GM21528 (cell line): ENCODE measurements around the gene PCNA.
A peak's percentile ranks its signal among the peaks of the same experiment; 100 is the strongest.

Source experiments
- ATAC-seq: cut with Tn5 transposase; IDR thresholded peaks from one replicate; pipeline ENCODE4 v1.9.1; 2021; ENCODE audit warnings: mild to moderate bottlenecking, moderate library complexity; ENCODE audit not compliant: unreplicated experiment, low FRiP score

Gene PCNA

DNA sequence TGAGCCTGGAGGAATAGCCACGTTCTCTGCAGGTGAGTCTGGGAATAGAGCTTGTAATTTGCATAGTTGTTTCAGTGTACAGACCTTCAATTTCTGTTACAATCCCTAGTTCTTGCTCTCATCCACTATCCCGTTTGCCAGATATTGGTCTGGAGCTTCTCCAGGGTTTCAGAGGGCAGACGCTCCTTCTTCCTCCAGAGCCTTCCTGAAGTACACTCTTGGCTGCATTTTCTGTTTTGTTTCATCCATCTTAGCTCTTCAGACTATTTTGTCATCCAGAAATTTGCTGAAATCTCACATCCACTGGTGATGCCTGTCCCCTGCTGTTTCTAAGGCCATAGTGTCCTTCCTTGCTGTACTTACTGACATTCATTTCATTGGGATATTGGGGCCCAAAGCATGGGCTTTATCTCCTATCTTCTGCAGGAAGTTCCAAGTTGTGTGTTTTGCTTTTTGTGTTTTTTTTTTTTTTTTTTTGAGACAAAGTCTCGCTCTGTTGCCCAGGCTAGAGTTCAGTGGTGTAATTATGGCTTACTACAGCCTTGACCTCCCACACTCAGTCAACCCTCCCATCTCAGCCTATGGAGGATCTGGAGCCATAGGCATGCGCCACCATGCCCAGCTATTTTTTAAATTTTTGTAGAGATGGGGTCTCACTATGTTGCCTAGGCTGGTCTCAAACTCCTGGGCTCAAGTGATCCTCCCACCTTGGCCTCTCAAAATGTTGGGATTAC lies 25.8 kb upstream of the PCNA start:
- no peak for ATAC-seq

DNA sequence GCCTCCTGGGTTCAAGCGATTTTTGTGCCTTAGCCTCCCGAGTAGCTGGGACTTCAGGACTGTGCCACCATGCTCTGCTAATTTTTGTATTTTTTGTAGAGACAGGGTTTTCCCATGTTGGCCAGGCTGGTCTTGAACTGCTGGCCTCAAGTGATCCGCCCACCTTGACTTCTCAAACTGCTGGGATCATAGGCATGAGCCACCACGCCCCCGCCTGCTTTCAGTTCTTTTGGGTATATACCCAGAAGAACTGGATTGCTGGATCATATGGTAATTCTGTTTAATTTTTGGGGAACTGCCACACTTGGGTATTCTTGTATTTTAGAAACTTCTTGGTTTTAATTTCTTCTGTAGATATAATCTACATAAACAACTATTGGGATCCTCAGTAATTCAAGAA lies 24.1 kb upstream of the PCNA start:
- ATAC-seq: no peak

- ATAC-seq: no peak
These were observed 21.9 kb upstream of the PCNA start for GRCh38 chr20:5141615-5142014.

DNA sequence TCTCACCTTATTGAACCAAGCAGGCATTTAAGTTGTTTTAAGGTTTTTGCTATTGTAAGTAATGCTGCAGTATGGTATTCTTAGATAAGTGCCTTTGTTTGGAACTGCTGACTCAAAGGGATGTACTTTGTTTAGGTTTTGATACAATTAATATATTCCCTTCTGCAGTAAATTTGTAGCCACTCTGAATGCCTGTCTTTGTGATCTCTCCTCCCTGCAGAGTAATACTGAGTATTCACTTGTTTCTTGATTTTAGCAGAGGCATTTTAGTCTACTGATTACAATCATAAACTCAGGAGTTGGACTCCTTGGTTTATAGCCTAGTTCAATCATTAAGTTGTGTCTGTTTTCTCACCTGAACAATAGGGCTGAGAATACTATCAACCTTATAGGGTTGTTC lies 20.4 kb upstream of the PCNA start:
- no peak for ATAC-seq

- no peak for ATAC-seq
These were observed 16.3 kb upstream of the PCNA start for GRCh38 chr20:5136096-5136495.

GRCh38 chr20:5135363-5136012 lies 15.7 kb upstream of the PCNA start:
- ATAC-seq: no peak

DNA sequence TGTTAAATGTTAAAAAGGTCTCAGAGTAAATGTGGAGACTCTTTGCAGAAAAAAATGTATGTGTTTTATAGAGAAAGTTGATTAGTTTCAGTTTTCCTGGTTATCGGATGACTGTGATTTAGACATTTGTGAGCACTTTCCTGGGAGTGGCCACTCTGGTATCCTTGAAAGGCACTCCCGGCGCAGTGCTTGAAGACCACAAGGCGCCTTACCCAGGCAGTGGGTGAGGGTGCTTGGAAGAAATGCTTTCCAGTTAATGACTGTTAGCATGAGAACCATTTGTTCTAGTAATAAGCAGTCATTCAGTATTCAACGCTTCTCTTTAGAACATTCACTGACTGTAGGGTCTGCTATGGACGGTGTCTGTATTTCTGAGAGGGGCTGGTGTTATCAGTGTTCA lies 14.2 kb upstream of the PCNA start:
- ATAC-seq: no peak

- ATAC-seq: no peak
These were observed 11.7 kb upstream of the PCNA start for GRCh38 chr20:5131502-5131901.

- ATAC-seq: no peak
These were observed 9.1 kb upstream of the PCNA start for GRCh38 chr20:5128886-5129285.

DNA sequence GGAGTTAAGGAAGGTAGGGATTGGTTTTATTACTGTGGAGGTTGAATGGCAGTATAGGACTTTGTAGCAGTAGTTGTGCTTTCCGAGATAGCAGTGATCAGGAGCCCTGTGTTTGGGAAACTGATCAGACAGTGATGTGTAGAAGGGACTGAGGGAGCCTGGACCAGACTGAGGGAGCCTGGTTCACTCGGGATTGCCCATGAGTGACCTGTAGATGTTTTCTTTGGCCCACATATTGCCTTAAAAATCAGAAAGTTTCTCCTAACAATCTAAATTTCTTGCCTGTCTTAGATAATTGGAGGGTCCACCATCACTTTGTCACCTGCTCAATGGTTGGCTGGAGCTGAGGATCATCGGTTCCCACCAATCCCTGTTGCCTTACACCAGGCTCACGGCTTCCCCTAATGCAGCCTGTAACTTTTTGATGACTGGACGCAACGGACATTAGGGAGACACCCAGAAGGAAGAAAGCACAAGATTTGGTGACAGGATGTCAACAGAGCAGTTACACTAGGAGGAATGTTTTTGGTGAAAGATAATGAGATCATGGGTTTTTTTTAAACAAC lies 8.2 kb upstream of the PCNA start:
- no peak for ATAC-seq

GRCh38 chr20:5127204-5127858 lies 7.6 kb upstream of the PCNA start:
- peak; percentile 38 for ATAC-seq

- ATAC-seq: peak; percentile 90
These were observed 6.9 kb upstream of the PCNA start, which contains the start of gene CDS2 for GRCh38 chr20:5126512-5127203. Gene CDS2 (plus strand): TSS chr20:5127008. CDS start chr20:5127093, 85 bp downstream.

DNA sequence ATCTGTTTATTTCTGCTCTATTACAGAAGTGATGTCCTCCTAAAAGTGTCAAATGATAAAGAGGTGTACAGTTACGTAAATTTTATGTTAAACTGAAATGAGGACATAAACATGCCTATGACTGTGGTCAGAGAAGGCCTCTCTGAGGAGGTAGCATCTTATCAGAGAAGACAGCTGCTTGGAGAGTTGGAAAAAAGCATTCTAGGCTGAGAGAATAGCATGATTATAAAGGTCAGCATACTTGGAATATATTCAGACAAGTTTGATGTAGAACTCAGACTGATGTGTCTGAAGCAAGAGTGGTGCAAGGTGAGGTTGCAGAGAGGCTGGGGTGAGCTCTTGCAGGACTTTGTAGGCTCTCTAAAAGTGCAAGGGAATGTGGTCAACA lies 3.1 kb upstream of the PCNA start:
- no peak for ATAC-seq

DNA sequence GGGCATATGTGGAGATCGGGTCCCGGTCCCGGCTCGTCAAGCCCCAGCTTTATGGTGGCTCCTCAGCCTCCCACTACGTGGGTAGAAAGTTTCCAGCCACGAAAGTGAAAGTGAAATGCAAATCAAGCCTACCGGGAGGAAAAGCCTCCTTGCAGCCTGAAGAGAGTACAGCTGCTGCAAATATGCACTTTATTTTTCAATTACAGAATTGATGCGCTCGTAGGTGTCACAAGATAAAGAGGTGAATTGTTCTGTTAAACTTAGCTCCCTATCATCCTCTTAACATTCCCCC lies 373 bp upstream of the PCNA start:
- no peak for ATAC-seq

DNA sequence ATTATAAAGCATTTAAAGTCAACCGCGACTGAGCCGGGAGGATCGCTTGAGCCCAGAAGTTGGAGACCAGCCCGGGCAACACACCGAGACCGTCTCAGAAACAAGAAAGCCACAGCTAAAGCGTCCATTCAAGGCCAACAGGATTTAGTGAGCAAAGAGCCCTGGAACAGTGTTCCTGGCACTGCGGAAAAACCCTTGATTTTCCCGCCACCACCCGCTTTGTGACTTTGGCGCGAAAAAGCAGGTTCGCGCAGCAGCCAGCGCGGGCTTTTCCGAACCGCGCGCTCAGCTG lies 669 bp downstream of the PCNA start:
- no peak for ATAC-seq

GRCh38 chr20:5118220-5119142 lies 1.3 kb downstream of the PCNA start:
- no peak for ATAC-seq

DNA sequence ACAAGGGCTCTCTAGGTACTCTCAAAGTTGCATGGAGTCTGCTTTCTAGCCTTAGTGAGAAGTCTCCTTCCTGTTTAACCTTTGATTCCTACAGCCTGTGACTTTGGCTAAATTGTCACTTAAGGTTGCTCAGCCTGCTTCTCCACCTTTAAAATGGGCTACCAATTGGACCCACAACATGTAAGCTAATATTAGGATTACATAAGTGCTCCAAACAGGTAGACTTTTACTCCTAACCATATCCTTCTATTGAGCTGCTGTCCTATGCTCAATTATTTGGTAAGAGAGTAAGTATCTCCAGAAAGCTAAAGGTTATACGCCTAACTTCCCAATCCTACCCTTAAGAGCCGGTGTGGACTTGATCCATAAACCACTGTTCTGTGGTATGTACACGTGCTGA lies 2.9 kb downstream of the PCNA start:
- no peak for ATAC-seq

DNA sequence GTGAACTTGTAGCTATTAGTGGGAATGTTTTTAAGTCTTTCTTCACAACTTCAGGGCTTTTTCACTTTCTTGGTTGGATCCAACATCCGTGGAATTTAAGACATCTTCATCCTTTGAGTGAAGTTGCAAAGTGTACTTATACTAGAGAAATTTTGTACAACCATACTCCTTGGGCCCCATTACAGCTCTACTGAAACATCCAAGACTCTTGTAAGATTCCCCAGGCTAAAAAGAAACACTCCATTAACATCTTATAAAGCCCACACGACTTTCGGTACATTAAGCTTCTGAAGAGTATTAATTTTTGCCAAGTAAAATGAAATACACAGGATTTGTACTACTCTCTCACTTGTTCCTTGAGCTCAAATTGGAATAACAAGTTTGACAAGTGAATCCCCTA lies 5.4 kb downstream of the PCNA start:
- ATAC-seq: no peak

DNA sequence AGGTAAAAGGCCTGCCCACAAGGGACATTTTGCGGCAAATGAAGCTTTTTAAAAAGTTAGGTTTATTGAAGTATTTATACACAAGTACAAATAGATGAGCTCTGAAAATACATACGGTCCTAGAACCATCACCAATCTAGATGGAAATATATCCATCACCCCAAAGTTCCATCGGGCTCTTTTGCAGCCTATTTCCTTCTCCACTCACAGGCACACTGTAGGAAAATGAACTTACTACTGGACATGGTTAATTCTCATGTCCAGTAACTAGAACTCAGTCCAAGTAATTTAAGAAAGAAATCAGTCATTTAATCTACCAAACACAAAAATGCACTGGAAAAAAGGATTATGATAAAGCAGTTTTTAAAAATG lies 6.2 kb downstream of the PCNA start:
- no peak for ATAC-seq

DNA sequence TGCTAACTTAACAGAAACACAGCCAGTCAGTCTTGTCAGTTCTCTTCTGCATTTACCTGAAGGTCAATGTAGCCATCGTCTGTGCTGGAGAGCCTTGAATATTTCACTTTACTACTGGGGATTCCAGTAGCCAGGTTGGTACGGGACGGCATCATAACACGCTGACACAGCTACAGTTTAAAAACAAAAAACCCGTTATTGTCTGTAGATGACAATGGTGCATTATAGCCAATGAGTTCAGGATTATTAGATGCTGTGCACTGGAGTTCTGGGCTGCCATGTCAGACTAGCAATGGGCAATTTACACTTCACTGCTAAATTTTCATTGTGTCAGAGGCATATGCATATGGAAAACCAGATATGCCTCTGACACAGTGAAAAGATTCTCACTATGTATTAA lies 10.5 kb downstream of the PCNA start:
- no peak for ATAC-seq
